Measurements from ENCODE around the gene C2CD3.
A peak's percentile ranks its signal among the peaks of the same experiment; 100 is the strongest.

The C2CD3 gene

GRCh38 chr11:74170694-74171629 is at the start of gene C2CD3, which contains the start of gene PPME1:
C2CD3 (minus strand) TSS chr11:74171002; CDS start chr11:74170792, 210 bp downstream.
PPME1 (plus strand) TSS chr11:74171289; CDS start chr11:74171422, 133 bp downstream.
- peak; percentile 100 for DNase-seq (ENCODE audit: low spot score)

- no peak for DNase-seq (ENCODE audit: low spot score)
Observed at GRCh38 chr11:74220376-74220775, 49.6 kb upstream of the C2CD3 start.

GRCh38 chr11:74212533-74212932 is 41.7 kb upstream of the C2CD3 start:
- no peak for DNase-seq (ENCODE audit: low spot score)

- no peak for DNase-seq (ENCODE audit: low spot score)
Observed at GRCh38 chr11:74208507-74208906, 37.7 kb upstream of the C2CD3 start.

- DNase-seq (ENCODE audit: low spot score), result no peak
Observed at GRCh38 chr11:74206746-74207145, 35.9 kb upstream of the C2CD3 start.

- DNase-seq (ENCODE audit: low spot score), result no peak
Observed at GRCh38 chr11:74205181-74205580, 34.4 kb upstream of the C2CD3 start.

- DNase-seq (ENCODE audit: low spot score), result no peak
Observed at GRCh38 chr11:74204701-74205100, 33.9 kb upstream of the C2CD3 start.

GRCh38 chr11:74203966-74204365 is 33.2 kb upstream of the C2CD3 start:
- DNase-seq (ENCODE audit: low spot score), result no peak

- no peak for DNase-seq (ENCODE audit: low spot score)
Observed at GRCh38 chr11:74196781-74197486, 26.1 kb upstream of the C2CD3 start.

- DNase-seq (ENCODE audit: low spot score), result no peak
Observed at GRCh38 chr11:74195828-74196227, 25.0 kb upstream of the C2CD3 start.

- DNase-seq (ENCODE audit: low spot score), result no peak
Observed at GRCh38 chr11:74185695-74186094, 14.9 kb upstream of the C2CD3 start.

- DNase-seq (ENCODE audit: low spot score), result no peak
Observed at GRCh38 chr11:74185285-74185684, 14.5 kb upstream of the C2CD3 start.

- no peak for DNase-seq (ENCODE audit: low spot score)
Observed at GRCh38 chr11:74182635-74183034, 11.8 kb upstream of the C2CD3 start.

GRCh38 chr11:74179234-74180052 is 8.6 kb upstream of the C2CD3 start:
- no peak for DNase-seq (ENCODE audit: low spot score)

- DNase-seq (ENCODE audit: low spot score), result no peak
Observed at GRCh38 chr11:74175920-74176319, 5.1 kb upstream of the C2CD3 start.

- no peak for DNase-seq (ENCODE audit: low spot score)
Observed at GRCh38 chr11:74171997-74172396, 1.2 kb upstream of the C2CD3 start.

- no peak for DNase-seq (ENCODE audit: low spot score)
Observed at GRCh38 chr11:74171630-74171968, 797 bp upstream of the C2CD3 start.

GRCh38 chr11:74169738-74170458 is 904 bp downstream of the C2CD3 start:
- no peak for DNase-seq (ENCODE audit: low spot score)

- DNase-seq (ENCODE audit: low spot score), result no peak
Observed at GRCh38 chr11:74168838-74169237, 2.0 kb downstream of the C2CD3 start.

- DNase-seq (ENCODE audit: low spot score), result no peak
Observed at GRCh38 chr11:74162681-74163467, 7.9 kb downstream of the C2CD3 start.

- DNase-seq (ENCODE audit: low spot score), result no peak
Observed at GRCh38 chr11:74159642-74160041, 11.2 kb downstream of the C2CD3 start.

Data from putamen (tissue), 1 donor.